ENCODE results near the gene CCDC85B. TPM values are rescaled to one million over a fixed set of nuclear protein-coding genes. Genes with fewer than 3 reads are reported as not detected.
A peak's percentile ranks its signal among the peaks of the same experiment; 100 is the strongest.
"Not testable (repeated sequence)": the region's sequence is repeated elsewhere in the genome, so short reads cannot be mapped to it uniquely, and the experiment has no call there.

Gene CCDC85B
- total and polyA plus RNA-seq, 2 of the 13 experiments (the other 11 are each of a cell fraction or from before 2014, with no cell fraction given), result 8.2 to 19.5 TPM

DNA sequence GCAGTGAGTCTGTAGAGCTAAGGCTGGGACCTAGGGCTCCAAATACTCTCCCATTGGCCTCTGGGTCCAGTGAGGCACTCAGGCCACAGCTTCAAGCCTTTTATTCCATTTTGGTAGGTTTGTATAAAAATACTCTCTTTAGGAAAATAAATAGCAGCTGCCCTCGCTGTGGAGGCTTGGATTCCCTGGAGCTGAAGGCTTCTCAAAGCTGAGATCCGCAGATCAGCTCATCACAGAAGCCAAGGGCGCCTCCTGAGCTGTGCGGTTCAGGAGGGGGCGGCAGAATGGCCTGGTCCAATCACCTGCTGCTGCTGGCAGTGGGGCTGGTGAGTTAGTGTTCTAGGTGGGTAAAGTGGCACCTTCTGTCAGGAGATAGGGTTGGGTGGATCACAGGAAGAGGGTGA, 1.7 kb downstream of the CCDC85B start:
- WGBS (ENCODE audit: low lambda C conversion rate), result 63% methylated on average over 5 of the region's 5 CpGs
- H3K4me3 ChIP-seq (replicated peaks in 1 of 3; ENCODE audit: insufficient read depth in 1 of 3, low read depth in 2 of 3, low read length in 3 of 3), result peak overlapping the region in 2 of 3 experiments; percentile 77 to 91; a peak in 3 of 6 replicates
- intact Hi-C loops (cut with micrococcal nuclease; ENCODE audit: unreplicated experiment); in situ Hi-C loops (cut with HindIII; ENCODE audit: extremely low pct_ligation_motif_present, low pct_unique_long_range_greater_than_20kb); H3K9me3 ChIP-seq (ENCODE audit: low read length); H2AFZ ChIP-seq (ENCODE audit: low read length); BruUV-seq (replicated peaks); DNase-seq (ENCODE audit: low spot score); H3K27me3 ChIP-seq (ENCODE audit: control insufficient read depth in 1 of 2, insufficient read depth in 2 of 2, low read length in 2 of 2); H4K20me1 ChIP-seq (ENCODE audit: insufficient read depth, low read length); ATAC-seq; TF ChIP-seq SOX13, LCORL (IDR thresholded peaks at IDR 0.05): not testable (repeated sequence)
- peak overlapping the region; percentile 99 for H3K4me2 ChIP-seq (ENCODE audit: low read depth, low read length)
- H3K36me3 ChIP-seq (replicated peaks in 1 of 2; ENCODE audit: control insufficient read depth in 1 of 2, insufficient read depth in 2 of 2, low read length in 2 of 2), result peaks cover 6 to 18% of the 10 kb centered on the region in 2 experiments; a peak in 4 of 5 replicates
- H3K9ac ChIP-seq (ENCODE audit: insufficient read depth, low read depth, low read length), result peak overlapping the region; percentile 90
- CTCF ChIA-PET (ENCODE audit: low intra/inter-chr PET ratio, low total read pairs), result interaction anchor here (6.9 kb wide), 1 partner anchor 97 kb away, joined by 63 read pairs; no protein-coding TSS in a partner anchor
- peaks cover 21% of the 10 kb centered on the region for H3K79me2 ChIP-seq (ENCODE audit: insufficient read depth, low read length)
- H3K4me1 ChIP-seq (ENCODE audit: insufficient read depth, low read length), result peaks cover 52% of the 10 kb centered on the region
- POLR2A ChIA-PET, result interaction anchor here (0.6 to 7.6 kb wide), 12 partner anchors 8 to 420 kb away, joined by 3 to 95 read pairs (median 13); partner anchors contain the start of genes BANF1, C11orf68, EFEMP2 and FOSL1
- H3K27ac ChIP-seq (ENCODE audit: extremely low read length, insufficient read depth, low read length), result peak overlapping the region; percentile 77
- FAIRE-seq, result peak; percentile 75
- TF ChIP-seq SOX13 (CRISPR knock-in tag; conservative IDR thresholded peaks at IDR 0.05 in 1 of 2, IDR thresholded peaks at IDR 0.05 in 1 of 2) (0 out of 4 replicates have a peak, but pooled peaks of 1 of the 2 experiments have one; percentile 2), LCORL (CRISPR knock-in tag; IDR thresholded peaks at IDR 0.05) (peak; percentile 62; the same call in 1 of the 2 replicates), MED8 (CRISPR knock-in tag; IDR thresholded peaks at IDR 0.05; ENCODE audit: insufficient replicate concordance) (peak; percentile 20), NKX3-1 (CRISPR knock-in tag; IDR thresholded peaks at IDR 0.05) (peak; percentile 51; the same call in 1 of the 2 replicates), MED1 (CRISPR knock-in tag; IDR thresholded peaks at IDR 0.05) (0 out of 2 replicates have a peak, but pooled peaks have one; percentile 7), ZMYM2 (CRISPR knock-in tag; IDR thresholded peaks at IDR 0.05) (0 out of 2 replicates have a peak, but pooled peaks have one; percentile 7), NR2F2 (IDR thresholded peaks at IDR 0.05; ENCODE audit: borderline replicate concordance, low read depth) (0 out of 2 replicates have a peak, but pooled peaks have one; percentile 11), CBX1 (IDR thresholded peaks at IDR 0.05; ENCODE audit: low read depth) (peak; percentile 0), ZC3H13 (CRISPR knock-in tag; IDR thresholded peaks at IDR 0.05) (peak; percentile 19; the same call in 1 of the 2 replicates), ZSCAN20 (CRISPR knock-in tag; IDR thresholded peaks at IDR 0.05; ENCODE audit: borderline replicate concordance) (peak; percentile 61; the same call in 1 of the 2 replicates)
- TF ChIP-seq, protein P1, sequence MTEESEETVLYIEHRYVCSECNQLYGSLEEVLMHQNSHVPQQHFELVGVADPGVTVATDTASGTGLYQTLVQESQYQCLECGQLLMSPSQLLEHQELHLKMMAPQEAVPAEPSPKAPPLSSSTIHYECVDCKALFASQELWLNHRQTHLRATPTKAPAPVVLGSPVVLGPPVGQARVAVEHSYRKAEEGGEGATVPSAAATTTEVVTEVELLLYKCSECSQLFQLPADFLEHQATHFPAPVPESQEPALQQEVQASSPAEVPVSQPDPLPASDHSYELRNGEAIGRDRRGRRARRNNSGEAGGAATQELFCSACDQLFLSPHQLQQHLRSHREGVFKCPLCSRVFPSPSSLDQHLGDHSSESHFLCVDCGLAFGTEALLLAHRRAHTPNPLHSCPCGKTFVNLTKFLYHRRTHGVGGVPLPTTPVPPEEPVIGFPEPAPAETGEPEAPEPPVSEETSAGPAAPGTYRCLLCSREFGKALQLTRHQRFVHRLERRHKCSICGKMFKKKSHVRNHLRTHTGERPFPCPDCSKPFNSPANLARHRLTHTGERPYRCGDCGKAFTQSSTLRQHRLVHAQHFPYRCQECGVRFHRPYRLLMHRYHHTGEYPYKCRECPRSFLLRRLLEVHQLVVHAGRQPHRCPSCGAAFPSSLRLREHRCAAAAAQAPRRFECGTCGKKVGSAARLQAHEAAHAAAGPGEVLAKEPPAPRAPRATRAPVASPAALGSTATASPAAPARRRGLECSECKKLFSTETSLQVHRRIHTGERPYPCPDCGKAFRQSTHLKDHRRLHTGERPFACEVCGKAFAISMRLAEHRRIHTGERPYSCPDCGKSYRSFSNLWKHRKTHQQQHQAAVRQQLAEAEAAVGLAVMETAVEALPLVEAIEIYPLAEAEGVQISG (CRISPR knock-in tag; IDR thresholded peaks at IDR 0.05), result 0 out of 2 replicates have a peak, but pooled peaks have one; percentile 1
- TF ChIP-seq, protein P2, sequence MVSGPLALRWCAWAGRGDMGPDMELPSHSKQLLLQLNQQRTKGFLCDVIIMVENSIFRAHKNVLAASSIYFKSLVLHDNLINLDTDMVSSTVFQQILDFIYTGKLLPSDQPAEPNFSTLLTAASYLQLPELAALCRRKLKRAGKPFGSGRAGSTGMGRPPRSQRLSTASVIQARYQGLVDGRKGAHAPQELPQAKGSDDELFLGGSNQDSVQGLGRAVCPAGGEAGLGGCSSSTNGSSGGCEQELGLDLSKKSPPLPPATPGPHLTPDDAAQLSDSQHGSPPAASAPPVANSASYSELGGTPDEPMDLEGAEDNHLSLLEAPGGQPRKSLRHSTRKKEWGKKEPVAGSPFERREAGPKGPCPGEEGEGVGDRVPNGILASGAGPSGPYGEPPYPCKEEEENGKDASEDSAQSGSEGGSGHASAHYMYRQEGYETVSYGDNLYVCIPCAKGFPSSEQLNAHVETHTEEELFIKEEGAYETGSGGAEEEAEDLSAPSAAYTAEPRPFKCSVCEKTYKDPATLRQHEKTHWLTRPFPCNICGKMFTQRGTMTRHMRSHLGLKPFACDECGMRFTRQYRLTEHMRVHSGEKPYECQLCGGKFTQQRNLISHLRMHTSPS (CRISPR knock-in tag; IDR thresholded peaks at IDR 0.05; ENCODE audit: low read depth), result peak; percentile 8; the same call in 1 of the 2 replicates
- TF ChIP-seq, protein P3, sequence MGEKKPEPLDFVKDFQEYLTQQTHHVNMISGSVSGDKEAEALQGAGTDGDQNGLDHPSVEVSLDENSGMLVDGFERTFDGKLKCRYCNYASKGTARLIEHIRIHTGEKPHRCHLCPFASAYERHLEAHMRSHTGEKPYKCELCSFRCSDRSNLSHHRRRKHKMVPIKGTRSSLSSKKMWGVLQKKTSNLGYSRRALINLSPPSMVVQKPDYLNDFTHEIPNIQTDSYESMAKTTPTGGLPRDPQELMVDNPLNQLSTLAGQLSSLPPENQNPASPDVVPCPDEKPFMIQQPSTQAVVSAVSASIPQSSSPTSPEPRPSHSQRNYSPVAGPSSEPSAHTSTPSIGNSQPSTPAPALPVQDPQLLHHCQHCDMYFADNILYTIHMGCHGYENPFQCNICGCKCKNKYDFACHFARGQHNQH (CRISPR knock-in tag; IDR thresholded peaks at IDR 0.05), result 0 out of 2 replicates have a peak, but pooled peaks have one; percentile 13
- TF ChIP-seq, protein P4, sequence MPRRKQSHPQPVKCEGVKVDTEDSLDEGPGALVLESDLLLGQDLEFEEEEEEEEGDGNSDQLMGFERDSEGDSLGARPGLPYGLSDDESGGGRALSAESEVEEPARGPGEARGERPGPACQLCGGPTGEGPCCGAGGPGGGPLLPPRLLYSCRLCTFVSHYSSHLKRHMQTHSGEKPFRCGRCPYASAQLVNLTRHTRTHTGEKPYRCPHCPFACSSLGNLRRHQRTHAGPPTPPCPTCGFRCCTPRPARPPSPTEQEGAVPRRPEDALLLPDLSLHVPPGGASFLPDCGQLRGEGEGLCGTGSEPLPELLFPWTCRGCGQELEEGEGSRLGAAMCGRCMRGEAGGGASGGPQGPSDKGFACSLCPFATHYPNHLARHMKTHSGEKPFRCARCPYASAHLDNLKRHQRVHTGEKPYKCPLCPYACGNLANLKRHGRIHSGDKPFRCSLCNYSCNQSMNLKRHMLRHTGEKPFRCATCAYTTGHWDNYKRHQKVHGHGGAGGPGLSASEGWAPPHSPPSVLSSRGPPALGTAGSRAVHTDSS (CRISPR knock-in tag; conservative IDR thresholded peaks at IDR 0.05), result 0 out of 2 replicates have a peak, but pooled peaks have one; percentile 32

Measured in HepG2 (cell line).